ENCODE data around the gene PRR7.

PRR7 gene

GRCh38 chr5:177496070-177496726 lies 49.6 kb downstream of the PRR7 start:
- peak overlapping the region; percentile 67 for H3K4me3 ChIP-seq (ENCODE audit: control insufficient read depth, low read depth, low read length)
- peak; percentile 44 for TF ChIP-seq CTCF (IDR thresholded peaks at IDR 0.05; ENCODE audit: control insufficient read depth, insufficient read depth, low read depth, low read length, missing control alignments)
- no peak for DNase-seq (ENCODE audit: low read depth)

GRCh38 chr5:177496727-177497291 lies 50.2 kb downstream of the PRR7 start:
- peak overlapping the region; percentile 67 for H3K4me3 ChIP-seq (ENCODE audit: control insufficient read depth, low read depth, low read length)
- no peak for TF ChIP-seq CTCF (IDR thresholded peaks at IDR 0.05; ENCODE audit: control insufficient read depth, insufficient read depth, low read depth, low read length, missing control alignments)
- peak; percentile 74 for DNase-seq (ENCODE audit: low read depth)

- peak; percentile 84 for DNase-seq (ENCODE audit: low read depth)
- peak; percentile 14 for TF ChIP-seq CTCF (IDR thresholded peaks at IDR 0.05; ENCODE audit: control insufficient read depth, insufficient read depth, low read depth, low read length, missing control alignments)
Observed at GRCh38 chr5:177497292-177498012, 50.8 kb downstream of the PRR7 start, which contains the start of gene PDLIM7. Gene PDLIM7 (minus strand): TSS chr5:177497604. CDS start chr5:177496512, 1,092 bp downstream.

GRCh38 chr5:177498013-177498787 lies 51.6 kb downstream of the PRR7 start:
- no peak for DNase-seq (ENCODE audit: low read depth)
- no peak for TF ChIP-seq CTCF (IDR thresholded peaks at IDR 0.05; ENCODE audit: control insufficient read depth, insufficient read depth, low read depth, low read length, missing control alignments)
- peak overlapping the region; percentile 50 for H3K4me3 ChIP-seq (ENCODE audit: control insufficient read depth, low read depth, low read length)

More at GRCh38 chr5:177497292-177498012, 50.8 kb downstream of the PRR7 start, which contains the start of gene PDLIM7:
- peak within 1 kb of the TSS; percentile 67 for H3K4me3 ChIP-seq (ENCODE audit: control insufficient read depth, low read depth, low read length)

- no peak for DNase-seq (ENCODE audit: low read depth)
- H3K4me3 ChIP-seq (ENCODE audit: control insufficient read depth, low read depth, low read length), result no peak overlapping the region
- no peak for TF ChIP-seq CTCF (IDR thresholded peaks at IDR 0.05; ENCODE audit: control insufficient read depth, insufficient read depth, low read depth, low read length, missing control alignments)
Observed at GRCh38 chr5:177499842-177500241, 53.2 kb downstream of the PRR7 start.
